Keratinocyte (primary cell): ENCODE results near the gene PIBF1. TPM values are rescaled to one million over a fixed set of nuclear protein-coding genes. Genes with fewer than 3 reads are reported as not detected.
"Not testable (repeated sequence)": the region's sequence is repeated elsewhere in the genome, so short reads cannot be mapped to it uniquely, and the experiment has no call there.

Experiments used
- DNase-seq: peaks from one replicate; pipeline ENCODE4 v3.0.0-alpha.2; 2011; ENCODE audit warnings: low read depth, missing footprints, low spot score
- FAIRE-seq: peaks from 2 replicates; lab custom pipeline; 2011; peaks lifted over from hg19 to GRCh38; lab: Jason Lieb, UNC
- H2AFZ ChIP-seq: 2 replicates; pipeline ENCODE4 v1.6.0; 2012; ENCODE audit warnings: low read length, control low read depth, inconsistent platforms; ENCODE audit not compliant: control insufficient read depth
- H3K27ac ChIP-seq: 2 replicates; pipeline ENCODE4 v1.5.1; 2011; ENCODE audit warnings: low read length; ENCODE audit not compliant: control insufficient read depth, insufficient read depth
- H3K27me3 ChIP-seq: 3 replicates; pipeline ENCODE4 v1.6.0; 2011; ENCODE audit warnings: low read length; ENCODE audit not compliant: control insufficient read depth, insufficient read depth; ENCODE audit errors: extremely low read depth
- H3K36me3 ChIP-seq, 2 experiments: 2 replicates in 1 of 2; 3 replicates in 1 of 2; pipeline ENCODE4 v1.5.1; 2011; ENCODE audit warnings: low read length in 2 of 2, mild to moderate bottlenecking in 1 of 2; ENCODE audit not compliant: control insufficient read depth in 2 of 2, insufficient read depth in 2 of 2; ENCODE audit errors: extremely low read depth in 1 of 2
- H3K4me1 ChIP-seq: 3 replicates; pipeline ENCODE4 v1.5.1; 2011; ENCODE audit warnings: low read length; ENCODE audit not compliant: control insufficient read depth, insufficient read depth; ENCODE audit errors: extremely low read depth
- H3K4me2 ChIP-seq: 3 replicates; pipeline ENCODE4 v1.6.0; 2011; ENCODE audit warnings: low read depth, low read length; ENCODE audit not compliant: control insufficient read depth, insufficient read depth; ENCODE audit errors: extremely low read depth
- H3K4me3 ChIP-seq, 3 experiments: fragments of 200-600 bp in 1 of 3; sonication (generic) in 1 of 3; 2 replicates in 2 of 3; 3 replicates in 1 of 3; pipeline ENCODE4 v1.5.1; 2011 to 2016; ENCODE audit warnings: low read length in 3 of 3, mild to moderate bottlenecking in 3 of 3, control low read depth in 2 of 3, inconsistent platforms in 1 of 3, low read depth in 1 of 3, mixed read lengths in 1 of 3, mixed run types in 1 of 3, moderate library complexity in 1 of 3; ENCODE audit not compliant: control insufficient read depth in 2 of 3, insufficient read depth in 2 of 3; ENCODE audit errors: extremely low read depth in 1 of 3
- H3K79me2 ChIP-seq: 2 replicates; pipeline ENCODE4 v1.6.0; 2012; ENCODE audit warnings: low read length; ENCODE audit not compliant: control insufficient read depth, insufficient read depth
- H3K9ac ChIP-seq: 3 replicates; pipeline ENCODE4 v1.6.0; 2011; ENCODE audit warnings: low read length; ENCODE audit not compliant: control insufficient read depth, insufficient read depth; ENCODE audit errors: extremely low read depth
- H3K9me1 ChIP-seq: 3 replicates; pipeline ENCODE4 v1.6.0; 2011; ENCODE audit warnings: low read length; ENCODE audit not compliant: control insufficient read depth, insufficient read depth; ENCODE audit errors: extremely low read depth
- H3K9me3 ChIP-seq: 2 replicates; pipeline ENCODE4 v1.5.1; 2012; ENCODE audit warnings: low read depth, low read length; ENCODE audit not compliant: control insufficient read depth
- H4K20me1 ChIP-seq: 3 replicates; pipeline ENCODE4 v1.6.0; 2011; ENCODE audit warnings: low read length; ENCODE audit not compliant: control insufficient read depth, insufficient read depth; ENCODE audit errors: extremely low read depth
- EZH2 ChIP-seq: IDR thresholded peaks from one replicate; pipeline ENCODE4 v1.6.1; 2012; ENCODE audit warnings: inconsistent platforms, mild to moderate bottlenecking, low read length, moderate library complexity
- dilution Hi-C: fragments of 300-500 bp; cut with MboI; formaldehyde crosslinking; loops from one replicate; pipeline ENCODE4 v1.7.0; 2020; ENCODE audit warnings: low sequenced_read_pairs; ENCODE audit not compliant: extremely low pct_ligation_motif_present
- polyA plus RNA-seq, 5 experiments: library from polyadenylated mRNA; depleted of rRNA in 3 of 5; stranded (reverse) in 3 of 5; stranded (forward) in 1 of 5; unstranded in 1 of 5; fragments of >200 nt; gene quantifications; 1 replicate in 1 of 5; 2 replicates in 3 of 5; 3 replicates in 1 of 5; pipeline versions ENCODE4 v1.2.1 to v1.2.3, GENCODE V29; 2011 to 2012; ENCODE audit warnings: missing spikeins in 2 of 5, low read depth in 1 of 5, low replicate concordance in 1 of 5
- TF ChIP-seq, protein P1 (sequence below), 3 experiments: IDR thresholded peaks in 1 of 3; conservative IDR thresholded peaks in 1 of 3; optimal IDR thresholded peaks in 1 of 3; 2 replicates in 2 of 3; 3 replicates in 1 of 3; pipeline versions ENCODE3 to v1.5.1; 2011; ENCODE audit warnings: low read length in 3 of 3, mild to moderate bottlenecking in 3 of 3, moderate library complexity in 2 of 3, control low read depth in 1 of 3, inconsistent platforms in 1 of 3; ENCODE audit not compliant: insufficient read depth in 2 of 3; ENCODE audit errors: extremely low read depth in 1 of 3

Gene PIBF1
- polyA plus RNA-seq, 1 donor (not counting 4 experiments of a cell fraction or from before 2014, with no cell fraction given): 9.1 TPM

DNA sequence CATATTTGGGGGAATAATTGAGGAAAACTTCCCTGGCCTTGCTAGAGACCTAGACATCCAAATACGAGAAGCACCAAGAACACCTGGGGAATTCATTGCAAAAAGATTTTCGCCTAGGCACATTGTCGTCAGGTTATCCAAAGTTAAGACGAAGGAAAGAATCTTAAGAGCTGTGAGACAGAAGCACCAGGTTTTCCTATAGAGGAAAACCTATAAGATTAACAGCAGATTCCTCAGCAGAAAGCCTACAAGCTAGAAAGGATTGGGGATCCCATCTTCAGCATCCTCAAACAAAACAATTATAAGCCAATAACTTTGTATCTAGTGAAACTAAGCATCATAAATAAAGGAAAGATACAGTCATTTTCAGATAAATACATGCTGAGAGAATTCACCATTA is 114.9 kb downstream of the PIBF1 start:
- Histone ChIP-seq H3K4me2 (no peak overlapping the region), H3K9me1 (no peaks in the 10 kb centered on the region), H2AFZ (no peak overlapping the region), H3K4me3 (no peak overlapping the region), H3K36me3 (peaks cover 1 to 4% of the 10 kb centered on the region in 2 experiments), H3K4me1 (no peaks in the 10 kb centered on the region), H3K9ac (no peak overlapping the region), H3K79me2 (no peaks in the 10 kb centered on the region), H3K27me3 (no peaks in the 10 kb centered on the region), H3K9me3 (no peaks in the 10 kb centered on the region), H3K27ac (no peak overlapping the region), H4K20me1 (no peaks in the 10 kb centered on the region)
- dilution Hi-C loops: no loop called here
- no peak for DNase-seq
- no peak for TF ChIP-seq EZH2
- TF ChIP-seq, protein P1, sequence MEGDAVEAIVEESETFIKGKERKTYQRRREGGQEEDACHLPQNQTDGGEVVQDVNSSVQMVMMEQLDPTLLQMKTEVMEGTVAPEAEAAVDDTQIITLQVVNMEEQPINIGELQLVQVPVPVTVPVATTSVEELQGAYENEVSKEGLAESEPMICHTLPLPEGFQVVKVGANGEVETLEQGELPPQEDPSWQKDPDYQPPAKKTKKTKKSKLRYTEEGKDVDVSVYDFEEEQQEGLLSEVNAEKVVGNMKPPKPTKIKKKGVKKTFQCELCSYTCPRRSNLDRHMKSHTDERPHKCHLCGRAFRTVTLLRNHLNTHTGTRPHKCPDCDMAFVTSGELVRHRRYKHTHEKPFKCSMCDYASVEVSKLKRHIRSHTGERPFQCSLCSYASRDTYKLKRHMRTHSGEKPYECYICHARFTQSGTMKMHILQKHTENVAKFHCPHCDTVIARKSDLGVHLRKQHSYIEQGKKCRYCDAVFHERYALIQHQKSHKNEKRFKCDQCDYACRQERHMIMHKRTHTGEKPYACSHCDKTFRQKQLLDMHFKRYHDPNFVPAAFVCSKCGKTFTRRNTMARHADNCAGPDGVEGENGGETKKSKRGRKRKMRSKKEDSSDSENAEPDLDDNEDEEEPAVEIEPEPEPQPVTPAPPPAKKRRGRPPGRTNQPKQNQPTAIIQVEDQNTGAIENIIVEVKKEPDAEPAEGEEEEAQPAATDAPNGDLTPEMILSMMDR (optimal IDR thresholded peaks at IDR 0.05 in 1 of 3, IDR thresholded peaks at IDR 0.05 in 1 of 3, conservative IDR thresholded peaks at IDR 0.05 in 1 of 3; ENCODE audit: extremely low read depth in 1 of 3, insufficient read depth in 2 of 3, low read length in 3 of 3): no peak
- FAIRE-seq: no peak

DNA sequence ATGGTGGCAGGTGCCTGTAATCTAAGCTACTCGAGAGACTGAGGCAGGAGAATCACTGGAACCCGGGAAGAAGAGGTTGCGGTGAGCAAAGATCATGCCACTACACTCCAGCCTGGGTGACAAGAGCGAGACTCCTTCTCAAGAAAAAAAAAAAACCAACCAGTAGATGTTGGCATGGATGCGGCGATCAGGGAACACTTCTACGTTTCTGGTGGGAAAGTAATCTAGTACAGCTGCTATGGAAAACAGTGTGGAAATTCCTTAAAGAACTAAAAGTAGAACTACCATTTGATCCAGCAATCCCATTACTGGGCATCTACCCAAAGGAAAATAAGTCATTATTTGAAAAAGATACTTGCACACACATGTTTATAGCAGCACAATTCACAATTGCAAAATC is 119.6 kb downstream of the PIBF1 start:
- H4K20me1 ChIP-seq, DNase-seq, H3K9me3 ChIP-seq, H3K4me2 ChIP-seq, FAIRE-seq, H3K9me1 ChIP-seq, H3K27me3 ChIP-seq, H3K79me2 ChIP-seq, H2AFZ ChIP-seq, H3K9ac ChIP-seq, H3K36me3 ChIP-seq, H3K4me3 ChIP-seq, H3K27ac ChIP-seq, dilution Hi-C loops, H3K4me1 ChIP-seq: not testable (repeated sequence)

- no peaks in the 10 kb centered on the region for H3K9me1 ChIP-seq
- no peaks in the 10 kb centered on the region for H3K36me3 ChIP-seq
- dilution Hi-C loops: no loop called here
- no peak for FAIRE-seq
- no peak overlapping the region for H3K27ac ChIP-seq
- H3K4me1 ChIP-seq: no peaks in the 10 kb centered on the region
- no peak overlapping the region for H3K9ac ChIP-seq
- H3K27me3 ChIP-seq: no peaks in the 10 kb centered on the region
- H3K79me2 ChIP-seq: no peaks in the 10 kb centered on the region
- no peak for DNase-seq
- no peaks in the 10 kb centered on the region for H4K20me1 ChIP-seq
- H3K4me2 ChIP-seq: no peak overlapping the region
- H2AFZ ChIP-seq: no peak overlapping the region
- TF ChIP-seq EZH2: no peak
- TF ChIP-seq, protein P1 (optimal IDR thresholded peaks at IDR 0.05 in 1 of 3, IDR thresholded peaks at IDR 0.05 in 1 of 3, conservative IDR thresholded peaks at IDR 0.05 in 1 of 3; ENCODE audit: extremely low read depth in 1 of 3, insufficient read depth in 2 of 3, low read length in 3 of 3): no peak
- no peaks in the 10 kb centered on the region for H3K9me3 ChIP-seq
- no peak overlapping the region for H3K4me3 ChIP-seq
These were observed 126.5 kb downstream of the PIBF1 start for GRCh38 chr13:72908416-72908815.
